H9 (cell line): ENCODE data around the gene ENPP1. TPM values are rescaled to one million over a fixed set of nuclear protein-coding genes. Genes with fewer than 3 reads are reported as not detected.
A peak's percentile ranks its signal among the peaks of the same experiment; 100 is the strongest.

ENCODE experiments used
- DNase-seq: peaks from one replicate; pipeline ENCODE4 v3.0.0-alpha.2; 2017
- H2AFZ ChIP-seq: one replicate; pipeline ENCODE4 v1.6.1; 2013; ENCODE audit warnings: mild to moderate bottlenecking, low read length, control low read depth, moderate library complexity
- H2AK5ac ChIP-seq: 2 replicates; pipeline ENCODE4 v1.6.1; 2013; ENCODE audit warnings: low read length, control low read depth, mixed read lengths; ENCODE audit not compliant: insufficient read length
- H2BK120ac ChIP-seq: one replicate; pipeline ENCODE4 v1.6.1; 2013; ENCODE audit warnings: low read depth, mild to moderate bottlenecking, low read length, control low read depth, inconsistent platforms; ENCODE audit not compliant: poor library complexity, severe bottlenecking
- H2BK12ac ChIP-seq: 2 replicates; pipeline ENCODE4 v1.6.1; 2013; ENCODE audit warnings: low read length, control low read depth, mixed read lengths, low read depth; ENCODE audit not compliant: insufficient read length
- H2BK15ac ChIP-seq: 2 replicates; pipeline ENCODE4 v1.6.1; 2013; ENCODE audit warnings: low read depth, low read length, control low read depth
- H2BK20ac ChIP-seq: one replicate; pipeline ENCODE4 v1.6.1; 2013; ENCODE audit warnings: low read depth, mild to moderate bottlenecking, low read length, control low read depth, inconsistent platforms; ENCODE audit not compliant: poor library complexity, severe bottlenecking
- H2BK5ac ChIP-seq: 2 replicates; pipeline ENCODE4 v1.6.1; 2013; ENCODE audit warnings: low read length, control low read depth, mixed read lengths; ENCODE audit not compliant: insufficient read length
- H3K14ac ChIP-seq: 2 replicates; pipeline ENCODE4 v1.6.1; 2013; ENCODE audit warnings: low read length, control low read depth; ENCODE audit not compliant: insufficient read depth
- H3K18ac ChIP-seq: 2 replicates; pipeline ENCODE4 v1.6.1; 2013; ENCODE audit warnings: low read depth, mild to moderate bottlenecking, mixed read lengths, low read length, control low read depth; ENCODE audit not compliant: insufficient read length
- H3K23ac ChIP-seq: 2 replicates; pipeline ENCODE4 v1.6.1; 2013; ENCODE audit warnings: low read length, control low read depth, mixed read lengths, low read depth; ENCODE audit not compliant: insufficient read length
- H3K23me2 ChIP-seq: 2 replicates; pipeline ENCODE4 v1.6.1; 2013; ENCODE audit warnings: low read depth, mild to moderate bottlenecking, mixed read lengths, low read length, control low read depth; ENCODE audit not compliant: insufficient read length, poor library complexity, severe bottlenecking
- H3K27ac ChIP-seq: 2 replicates; pipeline ENCODE4 v1.5.1; 2013; ENCODE audit warnings: low read length, control low read depth, mixed read lengths, low read depth; ENCODE audit not compliant: insufficient read length
- H3K27me3 ChIP-seq: 2 replicates; pipeline ENCODE4 v1.6.1; 2013; ENCODE audit warnings: low read length, control low read depth, inconsistent platforms; ENCODE audit not compliant: insufficient read depth
- H3K4ac ChIP-seq: 2 replicates; pipeline ENCODE4 v1.6.1; 2013; ENCODE audit warnings: low read depth, mild to moderate bottlenecking, control low read depth, inconsistent platforms, low read length, moderate library complexity
- H3K4me1 ChIP-seq: 2 replicates; pipeline ENCODE4 v1.6.1; 2013; ENCODE audit warnings: low read length, control low read depth, inconsistent platforms; ENCODE audit not compliant: insufficient read depth
- H3K4me2 ChIP-seq: 2 replicates; pipeline ENCODE4 v1.6.1; 2013; ENCODE audit warnings: low read length, control low read depth, mixed read lengths; ENCODE audit not compliant: insufficient read length, insufficient read depth
- H3K56ac ChIP-seq: 2 replicates; pipeline ENCODE4 v1.6.1; 2013; ENCODE audit warnings: low read depth, mild to moderate bottlenecking, mixed read lengths, low read length, control low read depth; ENCODE audit not compliant: insufficient read length
- H3K79me1 ChIP-seq: 2 replicates; pipeline ENCODE4 v1.6.1; 2013; ENCODE audit warnings: low read depth, mild to moderate bottlenecking, moderate library complexity, low read length, control low read depth, inconsistent platforms; ENCODE audit not compliant: insufficient read depth, poor library complexity, severe bottlenecking
- H3K79me2 ChIP-seq: 2 replicates; pipeline ENCODE4 v1.6.1; 2013; ENCODE audit warnings: low read length, control low read depth, inconsistent platforms; ENCODE audit not compliant: insufficient read depth
- H3K9ac ChIP-seq: 2 replicates; pipeline ENCODE4 v1.6.1; 2013; ENCODE audit warnings: low read length, control low read depth, mixed read lengths; ENCODE audit not compliant: insufficient read length; ENCODE audit errors: extremely low read depth
- H3K9me3 ChIP-seq: one replicate; pipeline ENCODE4 v1.6.1; 2013; ENCODE audit warnings: low read depth, low read length, inconsistent platforms; ENCODE audit not compliant: control insufficient read depth
- H3T11ph ChIP-seq: one replicate; pipeline ENCODE4 v1.6.1; 2013; ENCODE audit warnings: mild to moderate bottlenecking, low read length, control low read depth, inconsistent platforms
- H4K20me1 ChIP-seq: one replicate; pipeline ENCODE4 v1.6.1; 2013; ENCODE audit not compliant: control insufficient read depth, insufficient read length, insufficient read depth
- H4K5ac ChIP-seq: 2 replicates; pipeline ENCODE4 v1.6.1; 2013; ENCODE audit warnings: low read depth, mild to moderate bottlenecking, mixed read lengths, low read length, control low read depth; ENCODE audit not compliant: insufficient read length
- H4K8ac ChIP-seq: replicated peaks from 2 replicates; pipeline ENCODE4 v1.6.1; 2013; ENCODE audit warnings: low read length, control low read depth, mixed read lengths, low read depth; ENCODE audit not compliant: insufficient read length
- H4K91ac ChIP-seq: 2 replicates; pipeline ENCODE4 v1.6.1; 2013; ENCODE audit warnings: low read depth, mild to moderate bottlenecking, moderate library complexity, mixed read lengths, low read length, control low read depth; ENCODE audit not compliant: insufficient read length
- H3K27ac Mint-ChIP-seq, 3 experiments: 2 replicates in 2 of 3; 3 replicates in 1 of 3; pipeline ENCODE4 v1.8.0; 2020 to 2021; ENCODE audit warnings: mixed read lengths in 3 of 3, mild to moderate bottlenecking in 1 of 3, moderate library complexity in 1 of 3
- H3K27me3 Mint-ChIP-seq: 2 replicates; pipeline ENCODE4 v1.8.0; 2021; ENCODE audit warnings: low read depth, mild to moderate bottlenecking, moderate library complexity, mixed read lengths
- H3K36me3 Mint-ChIP-seq, 3 experiments: 2 replicates in 2 of 3; 3 replicates in 1 of 3; pipeline ENCODE4 v1.8.0; 2020 to 2021; ENCODE audit warnings: low read depth in 3 of 3, mixed read lengths in 3 of 3; ENCODE audit not compliant: insufficient read depth in 1 of 3
- H3K4me1 Mint-ChIP-seq, 2 experiments: 2 replicates each; pipeline ENCODE4 v1.8.0; 2020; ENCODE audit warnings: mixed read lengths in 2 of 2
- H3K4me3 Mint-ChIP-seq, 2 experiments: 2 replicates in 1 of 2; 3 replicates in 1 of 2; pipeline ENCODE4 v1.8.0; 2020 to 2021; ENCODE audit warnings: mild to moderate bottlenecking in 2 of 2, mixed read lengths in 2 of 2, moderate library complexity in 1 of 2
- H3K9me3 Mint-ChIP-seq, 2 experiments: 2 replicates in 1 of 2; 3 replicates in 1 of 2; pipeline ENCODE4 v1.8.0; 2020; ENCODE audit warnings: mild to moderate bottlenecking in 2 of 2, mixed read lengths in 2 of 2, moderate library complexity in 1 of 2
- WGBS: extraction: QIAGEN DNeasy Blood & Tissue Kit; methylation state at CpG from one replicate; pipeline ENCODE4 v1.1.7; 2013; ENCODE audit warnings: missing lambda C conversion rate, low lambda C conversion rate, mixed read lengths; ENCODE audit not compliant: insufficient read length; ENCODE audit errors: extremely low coverage; 5-methylcytosine and 5-hydroxymethylcytosine counted together
- total RNA-seq: library from RNA; stranded (reverse); gene quantifications from 2 replicates; pipeline ENCODE4 v1.2.1, GENCODE V29; 2021
- TF ChIP-seq, protein P1 (sequence below): fragments of 200-600 bp; sonication (generic); conservative IDR thresholded peaks from 3 replicates; pipeline ENCODE4 v1.8.0; 2021; ENCODE audit warnings: antibody characterized with exemption, mild to moderate bottlenecking

ENPP1 gene
- total RNA-seq, 1 experiment from 2014 or later: 22.5 TPM

GRCh38 chr6:131782764-131783163, 25.1 kb upstream of the ENPP1 start:
- no peak overlapping the region for H4K8ac ChIP-seq
- no peak for DNase-seq
- Mint-ChIP-seq H3K36me3 (no peaks in the 10 kb centered on the region), H3K9me3 (no peaks in the 10 kb centered on the region), H3K4me1 (peaks cover 0 to 3% of the 10 kb centered on the region in 2 experiments; a peak in 1 of 4 replicates), H3K27me3 (peaks cover 11% of the 10 kb centered on the region), H3K4me3 (no peak overlapping the region), H3K27ac (no peak overlapping the region)
- H3K27ac ChIP-seq: no peak overlapping the region
- H3K4me2 ChIP-seq: no peak overlapping the region
- H3K14ac ChIP-seq: no peak overlapping the region
- no peak overlapping the region for H4K91ac ChIP-seq
- H3K4ac ChIP-seq: no peak overlapping the region
- H3K4me1 ChIP-seq: no peaks in the 10 kb centered on the region
- no peak overlapping the region for H3K18ac ChIP-seq
- H2AK5ac ChIP-seq: no peak overlapping the region
- H3K9me3 ChIP-seq: no peaks in the 10 kb centered on the region
- WGBS: no CpG with 5 or more reads among the region's 1 CpG
- TF ChIP-seq, protein P1, sequence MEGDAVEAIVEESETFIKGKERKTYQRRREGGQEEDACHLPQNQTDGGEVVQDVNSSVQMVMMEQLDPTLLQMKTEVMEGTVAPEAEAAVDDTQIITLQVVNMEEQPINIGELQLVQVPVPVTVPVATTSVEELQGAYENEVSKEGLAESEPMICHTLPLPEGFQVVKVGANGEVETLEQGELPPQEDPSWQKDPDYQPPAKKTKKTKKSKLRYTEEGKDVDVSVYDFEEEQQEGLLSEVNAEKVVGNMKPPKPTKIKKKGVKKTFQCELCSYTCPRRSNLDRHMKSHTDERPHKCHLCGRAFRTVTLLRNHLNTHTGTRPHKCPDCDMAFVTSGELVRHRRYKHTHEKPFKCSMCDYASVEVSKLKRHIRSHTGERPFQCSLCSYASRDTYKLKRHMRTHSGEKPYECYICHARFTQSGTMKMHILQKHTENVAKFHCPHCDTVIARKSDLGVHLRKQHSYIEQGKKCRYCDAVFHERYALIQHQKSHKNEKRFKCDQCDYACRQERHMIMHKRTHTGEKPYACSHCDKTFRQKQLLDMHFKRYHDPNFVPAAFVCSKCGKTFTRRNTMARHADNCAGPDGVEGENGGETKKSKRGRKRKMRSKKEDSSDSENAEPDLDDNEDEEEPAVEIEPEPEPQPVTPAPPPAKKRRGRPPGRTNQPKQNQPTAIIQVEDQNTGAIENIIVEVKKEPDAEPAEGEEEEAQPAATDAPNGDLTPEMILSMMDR: peak; percentile 39; the same call in 1 of the 3 replicates
- H3K23me2 ChIP-seq: no peaks in the 10 kb centered on the region
- no peak overlapping the region for H2AFZ ChIP-seq
- H3T11ph ChIP-seq: no peak overlapping the region
- H4K20me1 ChIP-seq: no peaks in the 10 kb centered on the region
- H2BK120ac ChIP-seq: no peak overlapping the region
- no peak overlapping the region for H2BK5ac ChIP-seq
- 0 out of 2 replicates have a peak, but pooled peaks cover 2% of the 10 kb centered on the region for H3K27me3 ChIP-seq
- no peaks in the 10 kb centered on the region for H3K79me1 ChIP-seq
- H3K79me2 ChIP-seq: no peaks in the 10 kb centered on the region
- H4K5ac ChIP-seq: no peak overlapping the region
- H3K56ac ChIP-seq: no peak overlapping the region
- H3K9ac ChIP-seq: no peak overlapping the region
- no peak overlapping the region for H3K23ac ChIP-seq
- no peak overlapping the region for H2BK15ac ChIP-seq
- H2BK12ac ChIP-seq: no peak overlapping the region
- no peak overlapping the region for H2BK20ac ChIP-seq
